CD4-positive, alpha-beta T cell treated with Interleukin-17A for 4 hours (primary cell): ENCODE measurements around the gene NFE2L2.
"Not testable (repeated sequence)": the region's sequence is repeated elsewhere in the genome, so short reads cannot be mapped to it uniquely, and the experiment has no call there.

ENCODE experiments used
- DNase-seq: peaks from one replicate; pipeline ENCODE4 v3.0.0-alpha.2; 2020; ENCODE audit warnings: mixed read lengths

Gene NFE2L2

DNA sequence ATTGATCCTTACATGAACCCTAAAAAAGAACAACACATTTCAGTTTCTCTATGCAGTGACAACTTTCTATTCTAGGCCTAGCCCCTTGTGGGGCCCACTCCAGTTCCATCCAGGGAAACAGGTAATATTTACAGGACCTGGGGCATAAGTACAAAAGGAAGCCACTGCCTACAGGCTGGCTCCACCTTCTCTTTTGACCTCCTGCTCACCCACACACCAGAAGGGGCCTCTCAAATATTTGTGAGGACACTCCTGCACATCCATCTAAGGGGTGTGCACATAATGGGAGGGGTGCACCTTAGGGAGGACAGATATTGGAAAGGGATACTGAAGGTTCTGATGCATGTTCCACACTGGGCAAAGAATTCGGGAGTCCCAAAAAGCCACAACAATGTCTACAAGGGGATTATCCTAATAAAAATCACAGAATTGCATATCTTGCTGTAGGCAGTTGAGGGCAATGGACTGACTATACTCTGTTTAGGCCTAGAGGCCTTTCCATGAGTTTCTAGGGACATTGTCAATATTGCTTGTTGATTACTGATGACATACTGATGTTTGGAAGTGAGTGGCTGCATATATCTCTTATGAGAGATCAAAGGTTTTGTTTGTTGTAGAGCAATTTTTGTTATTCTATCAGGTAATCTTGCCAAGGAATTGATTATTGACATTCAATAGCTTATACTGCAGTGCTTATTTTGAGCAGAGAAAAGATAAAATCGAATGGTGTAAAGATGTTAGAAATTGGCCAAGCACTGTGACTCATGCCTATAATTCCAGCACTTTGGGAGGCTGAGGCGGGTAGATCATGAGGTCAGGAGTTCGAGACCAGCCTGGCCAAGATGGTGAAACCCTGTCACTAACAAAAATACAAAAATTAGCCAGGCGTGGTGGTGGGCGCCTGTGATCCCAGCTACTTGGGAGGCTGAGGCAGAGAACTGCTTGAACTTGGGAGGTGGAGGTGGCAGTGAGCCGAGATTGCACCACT lies 75.8 kb downstream of the NFE2L2 start:
- no peak for DNase-seq

DNA sequence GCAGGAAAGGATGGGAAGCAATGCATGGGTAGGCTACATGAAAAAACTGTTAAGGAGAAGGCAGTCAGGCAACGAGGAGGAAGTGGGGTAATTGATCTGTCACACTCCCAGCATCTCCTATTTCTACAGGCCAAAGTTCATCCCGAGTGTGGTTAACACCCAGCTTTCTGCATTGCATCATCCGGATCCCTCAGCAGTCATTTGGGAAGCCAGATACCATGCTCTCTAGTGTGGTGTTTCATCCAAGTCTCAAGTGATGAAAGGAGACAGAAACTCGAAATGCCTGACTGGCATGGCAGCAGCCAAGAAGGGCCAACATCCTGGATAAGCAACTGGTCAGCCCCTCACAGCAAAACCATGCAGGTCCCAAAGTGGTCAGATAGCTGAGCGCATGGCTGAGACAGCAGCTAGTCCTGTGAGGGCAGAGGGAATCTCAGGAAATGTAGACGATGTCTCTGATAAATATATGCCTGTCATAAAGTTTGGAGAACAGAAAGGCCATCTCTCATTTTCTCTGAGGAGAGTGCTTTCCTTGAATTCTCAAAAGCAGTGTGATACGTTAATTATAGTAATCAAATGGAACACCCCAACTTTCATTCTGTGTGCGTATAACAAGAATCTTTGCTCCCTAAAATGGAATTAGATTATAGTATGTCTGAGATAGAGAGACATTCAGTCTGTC lies 76.8 kb downstream of the NFE2L2 start:
- no peak for DNase-seq

DNA sequence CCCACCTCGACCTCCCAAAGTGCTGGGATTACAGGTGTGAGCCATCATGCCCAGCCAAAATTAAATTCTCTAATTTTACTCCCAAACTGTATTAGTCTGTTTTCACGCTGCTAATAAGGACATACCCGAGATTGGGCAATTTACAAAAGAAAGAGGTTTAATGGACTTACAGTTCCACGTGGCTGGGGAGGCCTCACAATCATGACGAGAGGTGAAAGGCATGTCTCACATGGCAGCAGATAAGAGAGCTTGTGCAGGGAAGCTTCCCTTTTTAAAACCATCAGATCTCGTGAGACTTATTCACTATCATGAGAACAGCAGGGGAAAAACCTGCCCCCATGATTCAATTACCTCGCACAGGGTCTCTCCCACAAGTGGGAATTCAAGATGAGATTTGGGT lies 78.5 kb downstream of the NFE2L2 start:
- not testable (repeated sequence) for DNase-seq

DNA sequence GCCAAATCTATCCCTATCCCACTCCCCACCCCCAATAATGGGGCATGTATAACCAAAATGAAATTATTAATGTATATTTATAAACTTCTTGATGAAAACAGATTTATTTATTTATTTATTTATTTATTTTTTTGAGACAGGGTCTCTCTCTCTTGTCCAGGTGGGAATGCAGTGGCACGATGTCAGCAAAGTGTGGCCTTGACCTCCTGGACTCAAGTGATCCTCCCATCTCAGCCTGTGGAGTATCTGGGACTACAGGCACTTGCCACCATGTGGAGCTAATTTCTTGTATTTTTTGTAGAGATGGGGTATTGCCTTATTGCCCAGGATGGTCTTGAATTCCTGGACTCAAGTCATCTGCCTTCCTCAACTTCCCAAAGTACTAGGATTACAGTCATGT lies 79.9 kb downstream of the NFE2L2 start:
- no peak for DNase-seq

DNA sequence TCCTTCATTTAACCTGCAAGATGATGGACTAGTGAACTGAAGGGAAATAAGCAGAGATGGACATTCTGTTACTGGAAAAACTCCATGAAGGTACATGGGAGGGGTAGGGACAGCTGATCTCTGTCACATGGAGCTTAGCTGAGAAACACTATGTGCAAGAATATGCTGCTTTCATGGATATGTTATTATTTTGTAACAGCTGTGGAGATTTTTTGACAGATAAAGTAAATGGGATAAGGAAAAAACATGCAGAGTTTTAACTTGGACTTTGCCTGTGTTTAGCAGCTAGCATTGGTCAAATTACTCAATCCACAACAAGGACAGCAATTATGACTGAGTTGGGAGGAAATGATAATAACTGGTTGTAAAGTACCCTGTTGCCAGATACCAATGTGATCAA lies 80.7 kb downstream of the NFE2L2 start:
- DNase-seq, result no peak
